Stimulated activated CD4-positive, alpha-beta T cell treated with anti-CD3 and anti-CD28 coated beads, Interleukin-15, amount 100 ng/mL, for 24 hours (primary cell): ENCODE data around the gene ZBTB8B.
"Not testable (repeated sequence)": the region's sequence is repeated elsewhere in the genome, so short reads cannot be mapped to it uniquely, and the experiment has no call there.

Experiments used
- DNase-seq: peaks from one replicate; pipeline ENCODE4 v3.0.0-alpha.2; 2020

ZBTB8B gene

GRCh38 chr1:32470991-32471694 is 6.3 kb downstream of the ZBTB8B start:
- peak; percentile 32 for DNase-seq

GRCh38 chr1:32471695-32472362 is 7.0 kb downstream of the ZBTB8B start:
- no peak for DNase-seq

- not testable (repeated sequence) for DNase-seq
Observed at GRCh38 chr1:32472966-32473365, 8.1 kb downstream of the ZBTB8B start.

- no peak for DNase-seq
Observed at GRCh38 chr1:32474954-32475353, 10.1 kb downstream of the ZBTB8B start.

GRCh38 chr1:32480003-32480402 is 15.1 kb downstream of the ZBTB8B start:
- no peak for DNase-seq

- no peak for DNase-seq
Observed at GRCh38 chr1:32480761-32481160, 15.9 kb downstream of the ZBTB8B start.

- DNase-seq, result not testable (repeated sequence)
Observed at GRCh38 chr1:32481788-32482187, 16.9 kb downstream of the ZBTB8B start.

- DNase-seq, result no peak
Observed at GRCh38 chr1:32485554-32486255, 20.8 kb downstream of the ZBTB8B start.

GRCh38 chr1:32486463-32487113 is 21.7 kb downstream of the ZBTB8B start:
- DNase-seq, result no peak

GRCh38 chr1:32487182-32487581 is 22.3 kb downstream of the ZBTB8B start:
- DNase-seq, result no peak

- DNase-seq, result no peak
Observed at GRCh38 chr1:32489774-32490454, 25.0 kb downstream of the ZBTB8B start.

- no peak for DNase-seq
Observed at GRCh38 chr1:32491386-32491785, 26.5 kb downstream of the ZBTB8B start.

GRCh38 chr1:32494196-32494595 is 29.3 kb downstream of the ZBTB8B start:
- DNase-seq, result no peak

GRCh38 chr1:32494711-32495337 is 30.0 kb downstream of the ZBTB8B start:
- DNase-seq, result no peak

GRCh38 chr1:32496127-32496526 is 31.3 kb downstream of the ZBTB8B start:
- no peak for DNase-seq

- DNase-seq, result no peak
Observed at GRCh38 chr1:32498751-32499150, 33.9 kb downstream of the ZBTB8B start.

GRCh38 chr1:32500387-32501209 is 35.7 kb downstream of the ZBTB8B start:
- peak; percentile 68 for DNase-seq

GRCh38 chr1:32501865-32502264 is 37.0 kb downstream of the ZBTB8B start:
- no peak for DNase-seq

GRCh38 chr1:32503153-32503552 is 38.3 kb downstream of the ZBTB8B start:
- no peak for DNase-seq

GRCh38 chr1:32507021-32507420 is 42.1 kb downstream of the ZBTB8B start:
- DNase-seq, result no peak

GRCh38 chr1:32508761-32509160 is 43.9 kb downstream of the ZBTB8B start:
- DNase-seq, result no peak
